Mucosa of descending colon (tissue), 3 donors: ENCODE data around the gene TPST1. TPM values are rescaled to one million over a fixed set of nuclear protein-coding genes. Genes with fewer than 3 reads are reported as not detected.
"Not testable (repeated sequence)": the region's sequence is repeated elsewhere in the genome, so short reads cannot be mapped to it uniquely, and the experiment has no call there.

Source experiments
- ATAC-seq: fragments of 200-7000 bp; cut with Tn5 transposase; one replicate; pipeline ENCODE4 v1.9.1; 2020; ENCODE audit warnings: mild to moderate bottlenecking, moderate library complexity
- DNase-seq, 3 donors: peaks; one replicate each; pipeline ENCODE4 v3.0.0-alpha.2; 2020
- H3K36me3 ChIP-seq: fragments of 200-600 bp; one replicate; pipeline ENCODE4 v1.8.0; 2021; ENCODE audit warnings: low read depth, mild to moderate bottlenecking
- H3K4me1 ChIP-seq: fragments of 200-600 bp; one replicate; pipeline ENCODE4 v1.8.0; 2021; ENCODE audit warnings: low read depth, mild to moderate bottlenecking
- H3K4me3 ChIP-seq: fragments of 200-600 bp; one replicate; pipeline ENCODE4 v1.8.0; 2021; ENCODE audit warnings: mild to moderate bottlenecking
- H3K9me3 ChIP-seq: fragments of 200-600 bp; one replicate; pipeline ENCODE4 v1.8.0; 2021; ENCODE audit warnings: mild to moderate bottlenecking
- intact Hi-C, 2 donors: fragments of 100-400 bp; cut with DNase I in 1 of 2; cut with micrococcal nuclease in 1 of 2; formaldehyde crosslinking; loops; one replicate each; pipeline versions ENCODE4 v1.11.0 to v1.11.1; 2022; cut with DNase I, micrococcal nuclease
- total RNA-seq, 3 donors: library from RNA; stranded (reverse); fragmentation: NEBNext Ultra II Directional in 2 of 3; extraction: Animal tissue kit (Norgen Biotek cat#: 25700) in 2 of 3; gene quantifications; one replicate each; pipeline versions ENCODE4 v1.2.1 to v1.2.4, GENCODE V29; 2021 to 2023
- TF ChIP-seq, protein P1 (sequence below): fragments of 200-600 bp; IDR thresholded peaks from one replicate; pipeline ENCODE4 v1.8.0; 2022; ENCODE audit warnings: antibody characterized with exemption, mild to moderate bottlenecking
- donor health status: DM: no; HTN: no; CAD: no; lungs with moderate emphysema.
- donor health status: DM: no; HTN: no; CAD: no.
- donor health status: DM: no; HTN: yes; CAD: no.

TPST1 gene
- total RNA-seq, 3 donors from 2014 or later: 3.5 to 15.0 (median 8.5) TPM

GRCh38 chr7:66371096-66371824 lies 166.1 kb downstream of the TPST1 start:
- Histone ChIP-seq H3K4me1 (no peaks in the 10 kb centered on the region), H3K9me3 (no peaks in the 10 kb centered on the region), H3K4me3 (no peak overlapping the region), H3K36me3 (no peaks in the 10 kb centered on the region)
- no peak for ATAC-seq
- intact Hi-C loops: no loop called here
- no peak for DNase-seq
- TF ChIP-seq, protein P1, sequence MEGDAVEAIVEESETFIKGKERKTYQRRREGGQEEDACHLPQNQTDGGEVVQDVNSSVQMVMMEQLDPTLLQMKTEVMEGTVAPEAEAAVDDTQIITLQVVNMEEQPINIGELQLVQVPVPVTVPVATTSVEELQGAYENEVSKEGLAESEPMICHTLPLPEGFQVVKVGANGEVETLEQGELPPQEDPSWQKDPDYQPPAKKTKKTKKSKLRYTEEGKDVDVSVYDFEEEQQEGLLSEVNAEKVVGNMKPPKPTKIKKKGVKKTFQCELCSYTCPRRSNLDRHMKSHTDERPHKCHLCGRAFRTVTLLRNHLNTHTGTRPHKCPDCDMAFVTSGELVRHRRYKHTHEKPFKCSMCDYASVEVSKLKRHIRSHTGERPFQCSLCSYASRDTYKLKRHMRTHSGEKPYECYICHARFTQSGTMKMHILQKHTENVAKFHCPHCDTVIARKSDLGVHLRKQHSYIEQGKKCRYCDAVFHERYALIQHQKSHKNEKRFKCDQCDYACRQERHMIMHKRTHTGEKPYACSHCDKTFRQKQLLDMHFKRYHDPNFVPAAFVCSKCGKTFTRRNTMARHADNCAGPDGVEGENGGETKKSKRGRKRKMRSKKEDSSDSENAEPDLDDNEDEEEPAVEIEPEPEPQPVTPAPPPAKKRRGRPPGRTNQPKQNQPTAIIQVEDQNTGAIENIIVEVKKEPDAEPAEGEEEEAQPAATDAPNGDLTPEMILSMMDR: no peak

- H3K4me1 ChIP-seq, H3K4me3 ChIP-seq, H3K9me3 ChIP-seq, intact Hi-C loops, H3K36me3 ChIP-seq, ATAC-seq, DNase-seq: not testable (repeated sequence)
Observed at GRCh38 chr7:66374141-66374840, 169.2 kb downstream of the TPST1 start.

GRCh38 chr7:66376264-66376945 lies 171.3 kb downstream of the TPST1 start:
- no peaks in the 10 kb centered on the region for H3K4me1 ChIP-seq
- no peak for ATAC-seq
- TF ChIP-seq, protein P1: no peak
- H3K4me3 ChIP-seq: no peak overlapping the region
- no peaks in the 10 kb centered on the region for H3K36me3 ChIP-seq
- intact Hi-C loops: no loop called here
- DNase-seq: no peak
- peaks cover 3% of the 10 kb centered on the region for H3K9me3 ChIP-seq

- no peak for DNase-seq
- Histone ChIP-seq H3K4me3 (no peak overlapping the region), H3K4me1 (no peaks in the 10 kb centered on the region), H3K36me3 (no peaks in the 10 kb centered on the region), H3K9me3 (peaks cover 3% of the 10 kb centered on the region)
- TF ChIP-seq, protein P1: no peak
- no peak for ATAC-seq
- intact Hi-C loops: no loop called here
Observed at GRCh38 chr7:66377045-66377444, 171.9 kb downstream of the TPST1 start.

- TF ChIP-seq, protein P1: no peak
- H3K36me3 ChIP-seq: no peaks in the 10 kb centered on the region
- intact Hi-C loops: no loop called here
- no peak for ATAC-seq
- H3K4me3 ChIP-seq: no peak overlapping the region
- H3K4me1 ChIP-seq: no peaks in the 10 kb centered on the region
- DNase-seq: no peak
- H3K9me3 ChIP-seq: peaks cover 3% of the 10 kb centered on the region
Observed at GRCh38 chr7:66377714-66378113, 172.6 kb downstream of the TPST1 start.
